Brain microvascular endothelial cell (primary cell): ENCODE data around the gene TMEM19.
A peak's percentile ranks its signal among the peaks of the same experiment; 100 is the strongest.

Experiments
- DNase-seq: peaks from one replicate; pipeline ENCODE4 v3.0.0-alpha.2; 2020
- H3K27ac ChIP-seq: fragments of 250-450 bp; sonication (Bioruptor Pico); 2 replicates; pipeline ENCODE4 v1.5.1; 2020; ENCODE audit warnings: mild to moderate bottlenecking, moderate library complexity
- H3K27me3 ChIP-seq: fragments of 250-450 bp; sonication (Bioruptor Pico); replicated peaks from 2 replicates; pipeline ENCODE4 v1.5.1; 2020; ENCODE audit warnings: mild to moderate bottlenecking
- H3K36me3 ChIP-seq: fragments of 250-450 bp; sonication (Bioruptor Pico); replicated peaks from 2 replicates; pipeline ENCODE4 v1.5.1; 2020; ENCODE audit warnings: mild to moderate bottlenecking
- H3K4me3 ChIP-seq: 2 replicates; pipeline ENCODE4 v1.5.1; 2011; ENCODE audit warnings: low read depth, mild to moderate bottlenecking, control low read depth, low read length, moderate library complexity
- in situ Hi-C: cut with HindIII; loops from 2 replicates; pipeline ENCODE4 v1.10.0; 2017; ENCODE audit warnings: low sequenced_read_pairs, low pct_ligation_motif_present
- TF ChIP-seq, protein P1 (sequence below): IDR thresholded peaks from 2 replicates; pipeline ENCODE4 v1.5.1; 2011; ENCODE audit warnings: low read depth, mild to moderate bottlenecking, moderate library complexity, low read length, control low read depth, inconsistent platforms; ENCODE audit errors: missing control alignments

TMEM19 gene

DNA sequence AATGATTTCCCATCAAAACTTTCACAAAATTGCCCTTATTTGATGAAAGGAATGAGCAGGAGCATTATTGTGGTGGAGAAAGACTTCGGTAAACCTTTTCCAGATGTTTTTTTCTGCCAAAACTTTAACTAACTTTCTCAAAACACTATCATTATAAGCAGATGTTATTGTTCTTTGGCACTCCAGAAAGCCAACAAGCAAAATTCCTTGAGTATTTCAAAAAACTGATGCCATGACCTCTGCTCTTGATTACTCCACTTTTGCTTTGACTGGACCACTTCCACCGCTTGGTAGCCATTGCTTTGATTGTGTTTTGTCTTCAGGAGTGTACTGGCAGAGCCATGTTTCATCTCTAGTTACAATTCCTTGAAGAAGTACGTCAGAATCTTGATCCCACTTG is 39.1 kb downstream of the TMEM19 start:
- Histone ChIP-seq H3K4me3 (no peak overlapping the region), H3K36me3 (no peaks in the 10 kb centered on the region), H3K27me3 (no peaks in the 10 kb centered on the region), H3K27ac (no peak overlapping the region)
- in situ Hi-C loops, result no loop called here
- DNase-seq, result no peak
- TF ChIP-seq, protein P1, sequence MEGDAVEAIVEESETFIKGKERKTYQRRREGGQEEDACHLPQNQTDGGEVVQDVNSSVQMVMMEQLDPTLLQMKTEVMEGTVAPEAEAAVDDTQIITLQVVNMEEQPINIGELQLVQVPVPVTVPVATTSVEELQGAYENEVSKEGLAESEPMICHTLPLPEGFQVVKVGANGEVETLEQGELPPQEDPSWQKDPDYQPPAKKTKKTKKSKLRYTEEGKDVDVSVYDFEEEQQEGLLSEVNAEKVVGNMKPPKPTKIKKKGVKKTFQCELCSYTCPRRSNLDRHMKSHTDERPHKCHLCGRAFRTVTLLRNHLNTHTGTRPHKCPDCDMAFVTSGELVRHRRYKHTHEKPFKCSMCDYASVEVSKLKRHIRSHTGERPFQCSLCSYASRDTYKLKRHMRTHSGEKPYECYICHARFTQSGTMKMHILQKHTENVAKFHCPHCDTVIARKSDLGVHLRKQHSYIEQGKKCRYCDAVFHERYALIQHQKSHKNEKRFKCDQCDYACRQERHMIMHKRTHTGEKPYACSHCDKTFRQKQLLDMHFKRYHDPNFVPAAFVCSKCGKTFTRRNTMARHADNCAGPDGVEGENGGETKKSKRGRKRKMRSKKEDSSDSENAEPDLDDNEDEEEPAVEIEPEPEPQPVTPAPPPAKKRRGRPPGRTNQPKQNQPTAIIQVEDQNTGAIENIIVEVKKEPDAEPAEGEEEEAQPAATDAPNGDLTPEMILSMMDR, result no peak

DNA sequence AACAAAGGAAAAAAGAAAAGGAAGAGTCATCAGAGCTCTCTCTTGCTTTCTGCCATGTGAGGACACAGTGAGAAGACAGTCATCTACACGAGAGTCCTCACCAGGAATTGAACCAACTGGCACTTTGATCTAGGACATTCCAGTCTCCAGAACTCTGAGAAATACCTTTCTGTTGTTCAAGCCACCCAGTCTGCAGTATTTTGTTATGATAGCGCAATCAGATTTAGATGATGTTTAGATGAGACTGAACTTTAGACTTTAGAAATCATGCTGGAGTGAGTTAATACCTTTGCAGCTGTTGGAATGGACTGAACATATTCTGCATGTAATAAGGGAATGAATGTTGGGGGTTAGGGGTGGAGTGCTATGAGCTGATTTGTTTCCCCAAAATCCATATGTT is 40.7 kb downstream of the TMEM19 start:
- no peaks in the 10 kb centered on the region for H3K36me3 ChIP-seq
- in situ Hi-C loops, result no loop called here

DNA sequence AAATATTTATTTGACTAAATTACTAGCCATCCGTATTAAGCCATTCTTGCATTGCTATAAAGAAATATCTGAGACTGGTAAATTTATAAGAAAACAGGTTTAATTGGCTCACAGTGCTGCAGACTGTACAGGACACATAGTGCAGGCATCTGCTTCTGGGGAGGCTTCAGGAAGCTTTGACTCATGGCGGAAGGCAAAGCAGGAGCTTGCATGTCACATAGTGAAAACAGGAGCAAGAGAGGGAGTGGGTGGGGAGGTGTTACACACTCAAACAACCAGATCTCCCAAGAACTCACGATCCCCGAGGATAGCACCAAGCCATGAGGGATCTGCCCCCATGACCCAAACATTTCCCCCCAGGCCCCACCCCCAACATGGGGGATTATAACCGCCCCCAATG is 42.1 kb downstream of the TMEM19 start:
- Histone ChIP-seq H3K27ac (no peak overlapping the region), H3K4me3 (no peak overlapping the region), H3K27me3 (no peaks in the 10 kb centered on the region), H3K36me3 (no peaks in the 10 kb centered on the region)
- TF ChIP-seq, protein P1, result no peak
- DNase-seq, result no peak
- in situ Hi-C loops, result no loop called here

More for the DNA sequence above, 40.7 kb downstream of the TMEM19 start:
- H3K27me3 ChIP-seq, result no peaks in the 10 kb centered on the region
- H3K4me3 ChIP-seq, result no peak overlapping the region
- DNase-seq, result no peak
- no peak overlapping the region for H3K27ac ChIP-seq
- TF ChIP-seq, protein P1, result no peak

DNA sequence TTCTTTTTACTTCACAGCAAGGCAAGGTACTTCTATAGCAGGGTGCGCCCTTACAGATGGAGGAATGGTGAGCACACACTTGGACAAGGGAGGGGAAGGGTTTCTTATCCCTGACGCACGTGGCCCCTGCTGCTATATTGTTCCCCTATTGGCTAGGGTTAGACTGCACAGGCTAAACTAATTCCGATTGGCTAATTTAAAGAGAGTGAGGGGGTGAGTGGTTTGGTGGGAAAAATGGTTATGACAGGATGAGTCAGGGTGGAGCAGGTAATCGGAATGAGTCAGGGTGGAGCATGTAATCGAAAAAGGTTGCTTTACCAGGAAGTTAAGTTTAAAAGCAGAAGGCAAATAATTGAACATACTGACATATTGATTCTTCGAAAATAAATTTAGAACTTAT is 45.1 kb downstream of the TMEM19 start:
- no peak for DNase-seq
- in situ Hi-C loops, result no loop called here
- H3K4me3 ChIP-seq, result no peak overlapping the region
- H3K27ac ChIP-seq, result peak overlapping the region; percentile 37
- TF ChIP-seq, protein P1, result no peak
- no peaks in the 10 kb centered on the region for H3K36me3 ChIP-seq
- no peaks in the 10 kb centered on the region for H3K27me3 ChIP-seq

DNA sequence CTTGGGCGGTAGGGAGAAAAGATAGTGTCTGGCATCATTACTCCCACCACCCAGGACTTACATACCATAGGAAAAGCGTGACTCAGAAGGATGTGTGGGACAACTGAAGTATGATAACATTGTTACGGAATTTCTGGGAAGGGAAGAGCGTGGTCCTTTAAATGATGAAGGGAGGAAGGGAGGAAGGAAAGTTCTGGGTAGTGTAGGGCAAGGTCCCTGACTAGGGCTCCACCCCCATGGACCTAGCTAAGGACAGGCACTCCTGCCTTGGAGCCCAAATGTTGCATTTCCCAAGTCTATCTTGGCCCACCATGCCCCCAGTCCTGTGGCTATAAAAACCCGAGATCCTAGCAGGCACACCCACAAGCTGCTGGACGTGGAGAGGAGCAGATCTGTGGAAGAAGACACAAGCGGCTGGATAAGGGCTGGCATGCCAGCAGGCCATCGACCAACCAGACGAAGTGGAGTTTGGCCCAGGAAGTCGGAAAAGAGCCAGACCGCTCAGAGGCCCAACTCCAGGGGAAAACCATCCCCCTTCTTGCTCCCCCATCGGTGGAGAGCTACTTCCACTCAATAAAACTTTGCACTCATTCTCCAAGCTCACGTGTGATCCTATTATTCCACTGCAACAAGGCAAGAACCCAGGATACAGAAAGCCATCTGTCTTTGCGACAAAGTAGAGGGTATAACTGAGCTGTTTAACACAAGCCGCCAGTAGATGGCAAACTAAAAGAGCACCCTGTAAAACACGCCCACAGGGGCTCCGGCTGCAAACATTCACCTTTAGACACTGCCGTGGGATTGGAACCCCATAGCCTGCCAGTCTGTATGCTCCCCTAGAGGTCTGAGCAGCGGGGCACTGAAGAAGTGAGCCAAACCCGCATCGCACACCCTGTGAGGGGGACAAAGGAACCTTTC is 45.8 kb downstream of the TMEM19 start:
- Histone ChIP-seq H3K36me3 (no peaks in the 10 kb centered on the region), H3K4me3 (no peak overlapping the region), H3K27ac (peak overlapping the region; percentile 37), H3K27me3 (no peaks in the 10 kb centered on the region)
- peak; percentile 31 for DNase-seq
- in situ Hi-C loops, result no loop called here
- TF ChIP-seq, protein P1, result no peak
